ENCODE results near the gene COQ4. TPM values are rescaled to one million over a fixed set of nuclear protein-coding genes. Genes with fewer than 3 reads are reported as not detected.

COQ4 gene
- total RNA-seq, 1 experiment from 2014 or later, result 28.3 TPM

GRCh38 chr9:128340691-128341434, 18.2 kb downstream of the COQ4 start:
- peak overlapping the region; percentile 95 for H2AFZ ChIP-seq (ENCODE audit: low read length)
- no peaks in the 10 kb centered on the region for H3K27me3 ChIP-seq (ENCODE audit: low read length)
- peaks cover 15% of the 10 kb centered on the region for H3K4me1 ChIP-seq (ENCODE audit: low read length)
- peaks cover 3% of the 10 kb centered on the region; the same call in 1 of the 2 replicates for H3K36me3 ChIP-seq (ENCODE audit: insufficient read depth, low read length)
- H4K20me1 ChIP-seq (ENCODE audit: insufficient read depth, low read depth, low read length), result no peaks in the 10 kb centered on the region
- no peaks in the 10 kb centered on the region for H3K9me3 ChIP-seq (ENCODE audit: low read length)
- peaks cover 6% of the 10 kb centered on the region for H3K79me2 ChIP-seq (ENCODE audit: low read length)
- peak overlapping the region; percentile 26; the same call in 1 of the 2 replicates for H3K27ac ChIP-seq (ENCODE audit: low read length)
- H3K9ac ChIP-seq (ENCODE audit: low read length), result peak overlapping the region; percentile 88
- peak overlapping the region; percentile 98 for H3K4me3 ChIP-seq (ENCODE audit: low read length)
- H3K9me2 ChIP-seq (replicated peaks; ENCODE audit: insufficient read depth, low read length), result no peaks in the 10 kb centered on the region
- H3K4me2 ChIP-seq (ENCODE audit: low read depth, low read length, poor library complexity, severe bottlenecking), result peak overlapping the region; percentile 96
- DNase-seq, result no peak

DNA sequence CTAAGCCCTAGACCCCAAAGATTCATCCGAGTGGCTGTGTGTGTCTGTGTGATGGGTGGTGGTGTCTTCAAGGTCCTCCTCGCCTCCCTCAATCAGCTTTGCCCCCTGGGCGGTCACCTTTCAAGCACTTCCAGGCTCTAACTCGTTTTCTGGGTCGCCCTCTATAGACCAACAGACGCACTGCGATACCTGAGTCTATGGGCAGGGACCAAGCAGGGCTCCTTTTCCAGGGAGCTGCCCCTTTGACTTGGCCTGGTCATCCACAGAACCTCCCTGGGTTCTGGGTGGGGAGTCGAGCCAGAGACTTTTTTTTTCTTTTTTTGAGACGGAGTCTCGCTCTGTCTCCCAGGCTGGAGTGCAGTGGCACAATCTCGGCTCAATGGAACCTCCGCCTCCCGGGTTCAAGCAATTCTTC, 18.8 kb downstream of the COQ4 start:
- peaks cover 6% of the 10 kb centered on the region for H3K79me2 ChIP-seq (ENCODE audit: low read length)
- no peaks in the 10 kb centered on the region for H3K9me3 ChIP-seq (ENCODE audit: low read length)
- peaks cover 3% of the 10 kb centered on the region; the same call in 1 of the 2 replicates for H3K36me3 ChIP-seq (ENCODE audit: insufficient read depth, low read length)
- H3K27me3 ChIP-seq (ENCODE audit: low read length), result no peaks in the 10 kb centered on the region
- peaks cover 15% of the 10 kb centered on the region for H3K4me1 ChIP-seq (ENCODE audit: low read length)
- H3K9ac ChIP-seq (ENCODE audit: low read length), result peak overlapping the region; percentile 88
- H3K4me2 ChIP-seq (ENCODE audit: low read depth, low read length, poor library complexity, severe bottlenecking), result peak overlapping the region; percentile 96
- H3K27ac ChIP-seq (ENCODE audit: low read length), result no peak overlapping the region
- peak; percentile 91 for DNase-seq
- no peaks in the 10 kb centered on the region for H4K20me1 ChIP-seq (ENCODE audit: insufficient read depth, low read depth, low read length)
- H3K4me3 ChIP-seq (ENCODE audit: low read length), result peak overlapping the region; percentile 98
- H3K9me2 ChIP-seq (replicated peaks; ENCODE audit: insufficient read depth, low read length), result no peaks in the 10 kb centered on the region
- H2AFZ ChIP-seq (ENCODE audit: low read length), result peak overlapping the region; percentile 95; the same call in 1 of the 2 replicates

GRCh38 chr9:128342971-128343680, 20.5 kb downstream of the COQ4 start:
- no peak overlapping the region for H3K4me2 ChIP-seq (ENCODE audit: low read depth, low read length, poor library complexity, severe bottlenecking)
- no peak for DNase-seq
- no peaks in the 10 kb centered on the region for H3K9me2 ChIP-seq (replicated peaks; ENCODE audit: insufficient read depth, low read length)
- no peaks in the 10 kb centered on the region for H4K20me1 ChIP-seq (ENCODE audit: insufficient read depth, low read depth, low read length)
- H3K27ac ChIP-seq (ENCODE audit: low read length), result no peak overlapping the region
- no peak overlapping the region for H3K4me3 ChIP-seq (ENCODE audit: low read length)
- peaks cover 15% of the 10 kb centered on the region for H3K4me1 ChIP-seq (ENCODE audit: low read length)
- no peak overlapping the region for H2AFZ ChIP-seq (ENCODE audit: low read length)
- no peak overlapping the region for H3K9ac ChIP-seq (ENCODE audit: low read length)
- no peaks in the 10 kb centered on the region for H3K9me3 ChIP-seq (ENCODE audit: low read length)
- no peaks in the 10 kb centered on the region for H3K27me3 ChIP-seq (ENCODE audit: low read length)
- H3K36me3 ChIP-seq (ENCODE audit: insufficient read depth, low read length), result peaks cover 3% of the 10 kb centered on the region; the same call in 1 of the 2 replicates
- peaks cover 6% of the 10 kb centered on the region for H3K79me2 ChIP-seq (ENCODE audit: low read length)

- Histone ChIP-seq H3K9me2 (replicated peaks; ENCODE audit: insufficient read depth, low read length) (no peaks in the 10 kb centered on the region), H3K9ac (ENCODE audit: low read length) (no peak overlapping the region), H3K36me3 (ENCODE audit: insufficient read depth, low read length) (peaks cover 5% of the 10 kb centered on the region; the same call in 1 of the 2 replicates), H3K27me3 (ENCODE audit: low read length) (no peaks in the 10 kb centered on the region), H3K4me3 (ENCODE audit: low read length) (no peak overlapping the region), H3K4me2 (ENCODE audit: low read depth, low read length, poor library complexity, severe bottlenecking) (no peak overlapping the region), H2AFZ (ENCODE audit: low read length) (no peak overlapping the region), H3K79me2 (ENCODE audit: low read length) (peaks cover 6% of the 10 kb centered on the region), H3K4me1 (ENCODE audit: low read length) (peaks cover 15% of the 10 kb centered on the region), H4K20me1 (ENCODE audit: insufficient read depth, low read depth, low read length) (no peaks in the 10 kb centered on the region), H3K27ac (ENCODE audit: low read length) (no peak overlapping the region), H3K9me3 (ENCODE audit: low read length) (no peaks in the 10 kb centered on the region)
- DNase-seq, result no peak
Observed at GRCh38 chr9:128343855-128344254, 21.2 kb downstream of the COQ4 start.

DNA sequence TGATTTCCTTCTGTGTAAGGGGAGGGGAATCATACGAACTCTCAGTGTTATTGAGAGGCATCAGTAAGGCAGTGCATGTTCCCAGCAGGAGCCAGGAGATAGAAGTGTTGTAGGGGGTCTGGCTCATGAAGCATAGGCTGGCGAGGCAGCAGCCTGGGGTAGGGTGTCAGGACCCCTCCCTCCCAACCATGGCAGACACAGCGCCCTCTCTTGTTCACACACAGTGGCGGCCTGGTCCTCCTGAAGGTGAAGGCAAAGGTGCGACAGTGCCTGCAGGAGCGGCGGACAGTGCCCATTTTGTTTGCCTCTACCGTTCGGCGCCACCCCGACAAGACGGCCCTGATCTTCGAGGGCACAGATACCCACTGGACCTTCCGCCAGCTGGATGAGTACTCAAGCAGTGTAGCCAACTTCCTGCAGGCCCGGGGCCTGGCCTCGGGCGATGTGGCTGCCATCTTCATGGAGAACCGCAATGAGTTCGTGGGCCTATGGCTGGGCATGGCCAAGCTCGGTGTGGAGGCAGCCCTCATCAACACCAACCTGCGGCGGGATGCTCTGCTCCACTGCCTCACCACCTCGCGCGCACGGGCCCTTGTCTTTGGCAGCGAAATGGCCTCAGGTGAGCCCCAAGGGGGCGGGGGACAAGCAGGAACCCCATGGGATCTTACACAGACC, 22.4 kb downstream of the COQ4 start:
- H3K4me3 ChIP-seq (ENCODE audit: low read length), result no peak overlapping the region
- no peaks in the 10 kb centered on the region for H3K9me2 ChIP-seq (replicated peaks; ENCODE audit: insufficient read depth, low read length)
- no peak overlapping the region for H2AFZ ChIP-seq (ENCODE audit: low read length)
- H3K27me3 ChIP-seq (ENCODE audit: low read length), result no peaks in the 10 kb centered on the region
- H3K4me2 ChIP-seq (ENCODE audit: low read depth, low read length, poor library complexity, severe bottlenecking), result no peak overlapping the region
- H4K20me1 ChIP-seq (ENCODE audit: insufficient read depth, low read depth, low read length), result no peaks in the 10 kb centered on the region
- peaks cover 6% of the 10 kb centered on the region for H3K79me2 ChIP-seq (ENCODE audit: low read length)
- no peak overlapping the region for H3K9ac ChIP-seq (ENCODE audit: low read length)
- no peak overlapping the region for H3K27ac ChIP-seq (ENCODE audit: low read length)
- no peaks in the 10 kb centered on the region for H3K9me3 ChIP-seq (ENCODE audit: low read length)
- H3K36me3 ChIP-seq (ENCODE audit: insufficient read depth, low read length), result peaks cover 5% of the 10 kb centered on the region; the same call in 1 of the 2 replicates
- DNase-seq, result no peak
- peaks cover 10% of the 10 kb centered on the region for H3K4me1 ChIP-seq (ENCODE audit: low read length)

GRCh38 chr9:128349125-128349524, 26.5 kb downstream of the COQ4 start:
- H3K79me2 ChIP-seq (ENCODE audit: low read length), result no peaks in the 10 kb centered on the region
- no peaks in the 10 kb centered on the region for H3K9me2 ChIP-seq (replicated peaks; ENCODE audit: insufficient read depth, low read length)
- no peaks in the 10 kb centered on the region for H3K27me3 ChIP-seq (ENCODE audit: low read length)
- H3K4me1 ChIP-seq (ENCODE audit: low read length), result no peaks in the 10 kb centered on the region
- no peak overlapping the region for H3K9ac ChIP-seq (ENCODE audit: low read length)
- no peaks in the 10 kb centered on the region for H3K9me3 ChIP-seq (ENCODE audit: low read length)
- no peak overlapping the region for H3K4me3 ChIP-seq (ENCODE audit: low read length)
- no peak overlapping the region for H3K27ac ChIP-seq (ENCODE audit: low read length)
- no peaks in the 10 kb centered on the region for H4K20me1 ChIP-seq (ENCODE audit: insufficient read depth, low read depth, low read length)
- no peak for DNase-seq
- 0 out of 2 replicates have a peak, but pooled peaks cover 2% of the 10 kb centered on the region for H3K36me3 ChIP-seq (ENCODE audit: insufficient read depth, low read length)
- H2AFZ ChIP-seq (ENCODE audit: low read length), result no peak overlapping the region
- H3K4me2 ChIP-seq (ENCODE audit: low read depth, low read length, poor library complexity, severe bottlenecking), result no peak overlapping the region

DNA sequence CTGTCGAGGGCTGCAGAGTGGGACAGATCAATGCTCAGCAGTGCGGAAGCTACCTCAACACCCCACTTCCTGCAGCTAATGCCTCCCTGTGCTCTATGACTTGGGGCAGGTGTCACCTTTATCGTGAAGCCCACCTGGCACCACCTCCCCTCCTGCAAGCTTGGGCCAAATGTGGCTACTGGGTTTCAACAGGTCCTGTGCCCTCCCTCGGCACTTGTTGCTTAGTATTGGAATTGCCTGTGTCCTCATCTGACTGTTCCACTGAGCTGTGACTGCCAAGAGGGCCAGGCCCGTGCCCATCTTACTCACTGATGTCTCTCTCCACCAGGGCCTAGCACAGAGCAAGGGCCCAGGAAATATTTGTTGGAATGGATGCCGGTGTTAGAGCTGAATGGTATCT, 27.1 kb downstream of the COQ4 start:
- no peak for DNase-seq
- Histone ChIP-seq H3K27me3 (ENCODE audit: low read length) (no peaks in the 10 kb centered on the region), H4K20me1 (ENCODE audit: insufficient read depth, low read depth, low read length) (no peaks in the 10 kb centered on the region), H3K9ac (ENCODE audit: low read length) (no peak overlapping the region), H3K4me3 (ENCODE audit: low read length) (no peak overlapping the region), H3K4me2 (ENCODE audit: low read depth, low read length, poor library complexity, severe bottlenecking) (no peak overlapping the region), H3K27ac (ENCODE audit: low read length) (no peak overlapping the region), H3K79me2 (ENCODE audit: low read length) (no peaks in the 10 kb centered on the region), H3K9me3 (ENCODE audit: low read length) (no peaks in the 10 kb centered on the region), H3K36me3 (ENCODE audit: insufficient read depth, low read length) (0 out of 2 replicates have a peak, but pooled peaks cover 2% of the 10 kb centered on the region), H2AFZ (ENCODE audit: low read length) (no peak overlapping the region), H3K4me1 (ENCODE audit: low read length) (no peaks in the 10 kb centered on the region), H3K9me2 (replicated peaks; ENCODE audit: insufficient read depth, low read length) (no peaks in the 10 kb centered on the region)

- Histone ChIP-seq H3K27ac (ENCODE audit: low read length) (no peak overlapping the region), H3K9ac (ENCODE audit: low read length) (no peak overlapping the region), H4K20me1 (ENCODE audit: insufficient read depth, low read depth, low read length) (no peaks in the 10 kb centered on the region), H3K27me3 (ENCODE audit: low read length) (no peaks in the 10 kb centered on the region), H3K9me2 (replicated peaks; ENCODE audit: insufficient read depth, low read length) (no peaks in the 10 kb centered on the region), H3K4me2 (ENCODE audit: low read depth, low read length, poor library complexity, severe bottlenecking) (no peak overlapping the region), H3K36me3 (ENCODE audit: insufficient read depth, low read length) (no peaks in the 10 kb centered on the region), H3K4me3 (ENCODE audit: low read length) (no peak overlapping the region), H2AFZ (ENCODE audit: low read length) (no peak overlapping the region), H3K9me3 (ENCODE audit: low read length) (no peaks in the 10 kb centered on the region), H3K4me1 (ENCODE audit: low read length) (no peaks in the 10 kb centered on the region), H3K79me2 (ENCODE audit: low read length) (no peaks in the 10 kb centered on the region)
- no peak for DNase-seq
Observed at GRCh38 chr9:128355451-128355850, 32.8 kb downstream of the COQ4 start.

All from Karpas-422 (cell line).